Retinal pigment epithelial cell (primary cell): Measurements from ENCODE around the gene VIP.

ENCODE experiments used
- DNase-seq: peaks from one replicate; pipeline ENCODE4 v3.0.0-alpha.2; 2010; ENCODE audit warnings: low read depth
- H3K4me3 ChIP-seq: 2 replicates; pipeline ENCODE4 v1.5.1; 2011; ENCODE audit warnings: mild to moderate bottlenecking, low read length, control low read depth, moderate library complexity
- TF ChIP-seq, protein P1 (sequence below): conservative IDR thresholded peaks from 2 replicates; pipeline ENCODE4 v1.5.1; 2011; ENCODE audit warnings: low read depth, low read length, control low read depth, inconsistent platforms

The VIP gene

DNA sequence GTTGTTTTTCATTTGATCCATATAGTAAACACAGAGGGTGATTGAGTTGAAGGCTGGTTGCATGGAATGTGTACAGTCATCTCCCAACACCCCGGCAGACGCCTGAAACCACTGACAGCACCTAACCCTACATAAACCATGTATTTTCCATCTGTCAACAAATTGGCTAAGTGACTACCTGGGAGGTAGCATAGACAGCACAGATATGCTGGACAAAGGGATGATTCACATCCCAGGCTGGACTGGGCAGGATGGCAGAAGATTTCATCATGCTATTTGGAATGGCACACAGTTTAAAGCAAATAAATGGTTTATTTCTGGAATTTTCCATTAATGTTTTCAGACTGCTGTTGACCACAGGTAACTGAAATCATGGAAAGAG is 4.4 kb upstream of the VIP start:
- DNase-seq: no peak
- H3K4me3 ChIP-seq: no peak overlapping the region
- TF ChIP-seq, protein P1, sequence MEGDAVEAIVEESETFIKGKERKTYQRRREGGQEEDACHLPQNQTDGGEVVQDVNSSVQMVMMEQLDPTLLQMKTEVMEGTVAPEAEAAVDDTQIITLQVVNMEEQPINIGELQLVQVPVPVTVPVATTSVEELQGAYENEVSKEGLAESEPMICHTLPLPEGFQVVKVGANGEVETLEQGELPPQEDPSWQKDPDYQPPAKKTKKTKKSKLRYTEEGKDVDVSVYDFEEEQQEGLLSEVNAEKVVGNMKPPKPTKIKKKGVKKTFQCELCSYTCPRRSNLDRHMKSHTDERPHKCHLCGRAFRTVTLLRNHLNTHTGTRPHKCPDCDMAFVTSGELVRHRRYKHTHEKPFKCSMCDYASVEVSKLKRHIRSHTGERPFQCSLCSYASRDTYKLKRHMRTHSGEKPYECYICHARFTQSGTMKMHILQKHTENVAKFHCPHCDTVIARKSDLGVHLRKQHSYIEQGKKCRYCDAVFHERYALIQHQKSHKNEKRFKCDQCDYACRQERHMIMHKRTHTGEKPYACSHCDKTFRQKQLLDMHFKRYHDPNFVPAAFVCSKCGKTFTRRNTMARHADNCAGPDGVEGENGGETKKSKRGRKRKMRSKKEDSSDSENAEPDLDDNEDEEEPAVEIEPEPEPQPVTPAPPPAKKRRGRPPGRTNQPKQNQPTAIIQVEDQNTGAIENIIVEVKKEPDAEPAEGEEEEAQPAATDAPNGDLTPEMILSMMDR: no peak

DNA sequence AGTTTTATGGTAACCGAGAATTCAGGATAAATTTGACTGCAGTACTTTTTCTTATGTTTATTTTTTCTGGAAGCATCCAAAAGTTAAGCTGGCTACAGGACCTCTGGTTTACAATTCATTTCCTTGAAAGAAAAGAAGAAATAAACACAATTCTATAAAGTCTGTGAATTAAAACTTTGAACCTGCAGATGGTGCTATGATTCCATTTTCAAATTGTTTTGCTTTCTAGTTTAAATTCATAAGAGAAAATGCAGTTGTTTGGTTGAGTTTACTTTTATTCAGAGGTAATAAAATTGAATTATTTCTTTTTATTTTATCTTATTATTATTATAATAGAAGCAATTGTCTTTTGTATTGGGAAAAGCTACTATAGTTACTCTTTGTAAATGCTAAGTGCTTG is 1.8 kb upstream of the VIP start:
- no peak for DNase-seq
- no peak overlapping the region for H3K4me3 ChIP-seq
- TF ChIP-seq, protein P1: no peak

DNA sequence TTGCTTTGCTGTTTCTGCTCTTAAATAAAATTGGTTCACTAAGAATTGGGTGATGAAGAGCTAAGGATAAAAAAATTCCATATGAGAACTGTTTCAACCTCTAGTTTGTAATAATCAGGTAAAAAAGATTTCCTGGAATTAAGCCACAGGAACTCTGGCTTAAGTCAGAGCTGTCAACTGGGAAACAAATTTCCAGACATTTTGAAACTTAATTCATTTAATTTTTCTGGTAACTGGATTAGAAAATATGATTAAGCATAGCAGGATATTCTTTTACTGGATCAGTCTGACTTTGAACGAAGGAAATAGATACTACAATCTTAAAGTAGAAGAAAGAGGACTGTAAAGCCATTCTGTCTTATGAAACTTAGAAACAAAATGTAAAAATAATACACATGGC is 1.3 kb upstream of the VIP start:
- no peak for DNase-seq
- TF ChIP-seq, protein P1: no peak
- H3K4me3 ChIP-seq: no peak overlapping the region

DNA sequence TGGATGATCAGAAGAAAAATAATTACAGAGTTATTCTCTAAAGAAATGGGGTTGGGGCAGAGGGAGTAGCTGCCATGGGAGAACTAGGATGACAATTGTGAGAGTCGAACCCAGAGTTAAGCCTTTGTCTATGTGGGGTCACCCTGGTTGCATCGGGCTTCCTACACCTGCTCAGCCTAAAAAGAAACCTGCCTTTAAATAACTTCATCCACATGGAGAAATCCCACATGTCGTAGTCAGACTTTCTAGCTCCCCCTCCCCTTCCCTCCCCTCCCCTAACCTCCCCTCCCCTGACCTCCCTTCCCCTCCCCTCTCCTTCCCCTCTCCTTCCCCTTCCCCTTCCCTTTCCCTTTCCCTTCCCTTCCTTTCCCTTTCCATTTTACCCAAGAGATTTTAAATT is 14.7 kb downstream of the VIP start:
- H3K4me3 ChIP-seq: no peak overlapping the region
- TF ChIP-seq, protein P1: no peak
- DNase-seq: no peak

DNA sequence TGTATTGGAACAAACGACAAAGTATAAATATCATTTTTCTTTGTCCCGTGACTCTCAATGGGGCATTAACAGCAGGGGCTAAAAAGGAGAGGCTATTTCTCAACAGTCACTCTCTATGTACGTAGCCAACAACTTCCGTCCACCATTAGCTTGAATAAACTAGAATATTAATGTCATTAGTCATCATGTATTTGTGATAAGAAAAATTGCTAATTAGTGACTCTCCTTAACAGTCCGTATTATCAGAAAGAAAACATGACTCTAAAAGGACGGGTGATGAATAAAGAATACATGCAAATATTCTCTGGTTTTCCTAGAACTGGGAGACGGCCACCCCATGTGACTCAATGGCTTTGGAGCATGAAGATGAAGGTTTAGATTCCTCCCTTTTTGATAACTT is 18.6 kb downstream of the VIP start:
- no peak for DNase-seq
- no peak overlapping the region for H3K4me3 ChIP-seq
- TF ChIP-seq, protein P1: no peak

DNA sequence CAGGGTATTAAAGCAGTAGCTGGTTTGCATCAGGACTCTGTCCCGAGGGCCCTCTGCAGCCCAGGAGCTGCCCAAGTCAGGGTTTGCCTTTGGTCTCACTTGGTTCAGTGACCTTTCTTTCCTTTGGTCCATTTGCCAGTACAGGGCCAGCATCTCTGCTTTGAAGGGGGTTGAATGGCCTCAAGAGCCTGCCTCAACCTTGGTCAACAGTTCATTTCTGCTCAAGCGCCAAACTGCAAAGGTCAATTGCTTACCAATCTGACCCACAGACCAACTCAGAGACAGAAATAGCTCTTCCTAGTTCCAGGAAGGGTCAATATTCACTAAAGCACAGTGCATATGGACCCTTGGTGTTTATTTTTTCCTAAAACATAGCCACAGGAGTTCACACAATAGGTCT is 19.4 kb downstream of the VIP start:
- DNase-seq: no peak
- no peak overlapping the region for H3K4me3 ChIP-seq
- TF ChIP-seq, protein P1: no peak

DNA sequence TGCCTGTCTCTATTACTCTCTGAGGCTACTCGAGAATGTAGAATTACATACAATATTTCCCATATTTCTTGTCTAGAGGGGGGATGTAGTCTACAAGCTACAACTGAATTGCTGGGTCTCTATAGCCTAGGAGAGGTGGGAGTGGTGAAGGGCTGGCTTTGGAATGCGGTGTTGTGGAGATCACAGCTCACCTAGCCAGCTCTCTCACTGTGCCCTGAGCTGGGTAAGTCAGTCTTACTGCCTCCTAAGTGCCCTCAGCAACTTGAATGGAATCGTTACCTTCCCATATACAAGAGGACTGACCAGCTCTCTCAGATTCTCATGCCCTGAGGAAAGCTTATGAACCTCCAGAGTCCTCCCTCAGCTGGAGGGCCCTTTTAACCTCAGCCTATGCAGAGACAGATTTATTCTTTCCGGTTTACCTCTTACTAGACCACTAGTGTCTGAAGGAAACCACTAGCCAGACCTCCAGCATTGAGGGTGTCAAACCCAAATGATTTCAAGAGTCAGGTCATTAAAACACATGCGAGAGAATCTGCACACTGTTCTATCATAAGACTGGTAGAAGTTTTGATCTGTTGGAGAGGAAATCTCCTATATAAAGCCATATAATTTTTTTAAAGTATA is 20.6 kb downstream of the VIP start:
- TF ChIP-seq, protein P1: no peak
- H3K4me3 ChIP-seq: no peak overlapping the region
- DNase-seq: no peak
